Skeletal muscle tissue (tissue), 4 donors: Measurements from ENCODE around the gene HOMER2. TPM values are rescaled to one million over a fixed set of nuclear protein-coding genes. Genes with fewer than 3 reads are reported as not detected.

Experiments
- H3K27ac ChIP-seq: one replicate; pipeline ENCODE4 v1.7.0; 2013; ENCODE audit warnings: mild to moderate bottlenecking, low read depth, low read length, inconsistent platforms
- H3K27me3 ChIP-seq, 3 donors: one replicate each; pipeline ENCODE4 v1.7.0; 2013; ENCODE audit warnings: low read length in 3 of 3; ENCODE audit not compliant: control insufficient read depth in 3 of 3, insufficient read depth in 3 of 3
- H3K36me3 ChIP-seq, 3 donors: one replicate each; pipeline ENCODE4 v1.7.0; 2013; ENCODE audit warnings: low read length in 3 of 3; ENCODE audit not compliant: control insufficient read depth in 3 of 3, insufficient read depth in 3 of 3
- H3K4me1 ChIP-seq, 3 donors: one replicate each; pipeline ENCODE4 v1.7.0; 2013; ENCODE audit warnings: low read length in 3 of 3, mild to moderate bottlenecking in 3 of 3; ENCODE audit not compliant: control insufficient read depth in 3 of 3, insufficient read depth in 3 of 3
- H3K4me3 ChIP-seq, 3 donors: one replicate each; pipeline ENCODE4 v1.7.0; 2013; ENCODE audit warnings: low read length in 3 of 3
- H3K9ac ChIP-seq, 3 donors: one replicate each; pipeline ENCODE4 v1.7.0; 2013; ENCODE audit warnings: low read length in 3 of 3, mild to moderate bottlenecking in 3 of 3, moderate library complexity in 2 of 3, low read depth in 1 of 3
- H3K9me3 ChIP-seq, 3 donors: one replicate each; pipeline ENCODE4 v1.7.0; 2013; ENCODE audit warnings: low read length in 3 of 3; ENCODE audit not compliant: control insufficient read depth in 3 of 3
- total RNA-seq: library from RNA; depleted of rRNA; stranded (reverse); fragments of >200 nt; gene quantifications from one replicate; pipeline ENCODE4 v1.2.3, GENCODE V29; 2014
- donor health status: Osteomylitis.

Gene HOMER2
- total RNA-seq, 1 donor from 2014 or later, result 11.0 TPM

- Histone ChIP-seq H3K9ac (peak overlapping the region in 2 of 3 donors; percentile 14 to 28), H3K4me1 (peaks cover 14 to 52% (median 47%) of the 10 kb centered on the region in 3 donors), H3K9me3 (no peaks in the 10 kb centered on the region), H3K4me3 (no peak overlapping the region), H3K27ac (no peak overlapping the region), H3K36me3 (no peaks in the 10 kb centered on the region), H3K27me3 (no peaks in the 10 kb centered on the region)
These were observed 15.4 kb downstream of the HOMER2 start for GRCh38 chr15:82936966-82937711.

- peaks cover 22 to 54% (median 54%) of the 10 kb centered on the region in 3 donors for H3K4me1 ChIP-seq
- no peak overlapping the region for H3K9ac ChIP-seq
- H3K4me3 ChIP-seq, result no peak overlapping the region
- H3K36me3 ChIP-seq, result no peaks in the 10 kb centered on the region
- H3K27me3 ChIP-seq, result no peaks in the 10 kb centered on the region
- H3K9me3 ChIP-seq, result no peaks in the 10 kb centered on the region
- no peak overlapping the region for H3K27ac ChIP-seq
These were observed 17.1 kb downstream of the HOMER2 start for GRCh38 chr15:82935382-82935781.

DNA sequence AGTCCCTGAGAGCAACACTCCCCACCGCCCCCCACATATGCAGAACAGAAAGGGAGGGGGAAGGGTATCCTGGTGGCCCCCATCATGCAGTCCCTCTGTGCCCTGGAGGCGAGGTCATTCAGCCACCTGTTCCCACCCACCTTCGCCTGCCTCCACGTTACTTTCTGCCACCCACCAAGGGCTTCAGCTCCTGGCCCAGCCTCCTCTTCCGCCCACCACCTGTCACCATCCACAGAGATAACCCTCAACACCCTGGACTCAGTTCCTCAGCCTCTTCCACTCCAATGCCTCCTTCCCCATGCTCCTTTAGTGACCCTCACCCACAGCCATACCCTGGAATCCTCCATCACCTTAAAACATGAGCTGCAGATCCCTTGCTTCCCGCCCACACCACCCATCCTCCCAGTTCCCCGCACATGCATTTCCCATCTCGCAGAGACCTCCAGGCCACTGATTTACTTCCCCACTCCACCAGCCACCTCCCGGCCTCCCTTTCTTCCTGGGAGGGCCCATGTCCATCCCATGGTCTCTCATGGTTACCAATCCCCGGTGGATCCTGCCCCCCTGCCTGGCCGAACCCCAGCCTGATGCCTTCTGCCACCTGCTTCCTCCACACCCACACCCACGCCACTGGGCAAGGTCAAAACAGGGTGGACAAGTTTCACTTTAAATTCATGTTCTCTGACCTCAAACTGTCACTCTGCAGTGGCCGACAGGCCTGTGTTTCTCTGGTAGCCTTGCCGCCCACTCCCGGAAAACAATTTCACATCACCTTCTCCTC, 18.2 kb downstream of the HOMER2 start:
- Histone ChIP-seq H3K9me3 (no peaks in the 10 kb centered on the region), H3K4me3 (no peak overlapping the region), H3K27me3 (no peaks in the 10 kb centered on the region), H3K4me1 (peaks cover 22 to 57% (median 57%) of the 10 kb centered on the region in 3 donors), H3K36me3 (no peaks in the 10 kb centered on the region), H3K27ac (no peak overlapping the region), H3K9ac (no peak overlapping the region)

DNA sequence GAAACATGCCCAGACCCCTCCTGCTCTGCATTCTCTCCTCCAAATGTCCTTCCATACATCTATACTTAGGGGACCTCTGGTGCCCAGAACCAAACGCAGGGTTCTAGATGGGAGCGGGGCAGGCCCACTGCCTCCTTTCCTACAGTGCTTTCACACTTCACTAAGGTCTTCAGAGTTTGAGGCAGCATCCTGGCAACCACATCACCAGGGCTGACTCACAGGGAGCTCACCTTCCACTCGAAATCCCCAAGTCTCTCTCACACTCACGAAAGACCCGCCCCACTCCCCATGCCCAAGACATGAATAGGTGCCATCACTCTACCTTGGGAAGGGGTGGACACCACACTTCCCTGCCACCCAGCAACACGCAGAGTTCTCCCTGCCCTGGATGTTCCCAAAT, 18.9 kb downstream of the HOMER2 start:
- no peaks in the 10 kb centered on the region for H3K9me3 ChIP-seq
- H3K4me3 ChIP-seq, result no peak overlapping the region
- H3K27me3 ChIP-seq, result no peaks in the 10 kb centered on the region
- no peak overlapping the region for H3K9ac ChIP-seq
- peaks cover 22 to 57% (median 54%) of the 10 kb centered on the region in 3 donors for H3K4me1 ChIP-seq
- no peak overlapping the region for H3K27ac ChIP-seq
- no peaks in the 10 kb centered on the region for H3K36me3 ChIP-seq

DNA sequence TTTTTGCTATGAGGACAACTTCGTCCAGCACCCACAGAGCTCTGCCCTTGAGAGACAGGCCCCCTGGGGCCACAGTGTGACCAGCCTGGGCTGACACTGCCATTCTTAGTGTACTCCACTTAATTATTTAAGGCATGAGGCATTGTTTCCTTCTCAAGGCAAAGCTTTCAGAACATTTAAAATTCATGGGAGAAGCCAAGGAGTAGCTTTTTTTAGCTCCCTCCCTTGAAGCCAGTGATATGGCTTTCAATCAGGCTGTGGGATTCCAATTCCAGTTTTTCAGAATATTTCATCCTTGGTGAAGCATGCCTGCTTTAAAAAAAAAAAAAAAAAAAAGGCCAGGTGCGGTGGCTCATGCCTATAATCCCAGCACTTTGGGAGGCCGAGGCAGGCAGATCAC, 21.3 kb downstream of the HOMER2 start:
- Histone ChIP-seq H3K4me1 (peaks cover 15 to 42% (median 40%) of the 10 kb centered on the region in 3 donors), H3K36me3 (no peaks in the 10 kb centered on the region), H3K9me3 (no peaks in the 10 kb centered on the region), H3K4me3 (no peak overlapping the region), H3K27ac (no peak overlapping the region), H3K9ac (peak overlapping the region in 1 of 3 donors; percentile 33), H3K27me3 (no peaks in the 10 kb centered on the region)

DNA sequence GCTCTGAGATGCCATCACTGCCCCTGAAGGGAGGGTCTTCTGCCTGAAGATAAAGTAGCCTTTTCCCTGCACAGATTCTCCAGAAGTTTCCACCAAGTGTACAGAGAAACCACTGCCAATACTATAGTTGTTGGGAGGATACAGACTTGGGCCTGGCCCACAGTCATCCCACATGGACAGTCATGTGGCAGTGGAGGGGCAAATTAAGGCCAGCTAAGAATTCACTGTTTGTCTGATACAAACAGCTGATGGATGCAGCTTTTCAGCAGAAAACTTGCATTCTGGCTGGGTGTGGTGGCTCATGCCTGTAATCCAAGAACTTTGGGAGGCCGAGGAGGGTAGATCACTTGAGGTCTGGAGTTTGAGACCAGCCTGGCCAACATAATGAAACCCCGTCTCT, 22.1 kb downstream of the HOMER2 start:
- peaks cover 8 to 40% (median 35%) of the 10 kb centered on the region in 3 donors for H3K4me1 ChIP-seq
- no peak overlapping the region for H3K4me3 ChIP-seq
- H3K36me3 ChIP-seq, result no peaks in the 10 kb centered on the region
- no peaks in the 10 kb centered on the region for H3K27me3 ChIP-seq
- no peaks in the 10 kb centered on the region for H3K9me3 ChIP-seq
- H3K27ac ChIP-seq, result no peak overlapping the region
- H3K9ac ChIP-seq, result no peak overlapping the region

GRCh38 chr15:82928711-82929110, 23.8 kb downstream of the HOMER2 start:
- no peak overlapping the region for H3K4me3 ChIP-seq
- H3K36me3 ChIP-seq, result peaks cover 0 to 2% (median 0%) of the 10 kb centered on the region in 3 donors
- H3K4me1 ChIP-seq, result peaks cover 8 to 37% (median 27%) of the 10 kb centered on the region in 3 donors
- no peaks in the 10 kb centered on the region for H3K27me3 ChIP-seq
- H3K9ac ChIP-seq, result no peak overlapping the region
- no peak overlapping the region for H3K27ac ChIP-seq
- no peaks in the 10 kb centered on the region for H3K9me3 ChIP-seq

DNA sequence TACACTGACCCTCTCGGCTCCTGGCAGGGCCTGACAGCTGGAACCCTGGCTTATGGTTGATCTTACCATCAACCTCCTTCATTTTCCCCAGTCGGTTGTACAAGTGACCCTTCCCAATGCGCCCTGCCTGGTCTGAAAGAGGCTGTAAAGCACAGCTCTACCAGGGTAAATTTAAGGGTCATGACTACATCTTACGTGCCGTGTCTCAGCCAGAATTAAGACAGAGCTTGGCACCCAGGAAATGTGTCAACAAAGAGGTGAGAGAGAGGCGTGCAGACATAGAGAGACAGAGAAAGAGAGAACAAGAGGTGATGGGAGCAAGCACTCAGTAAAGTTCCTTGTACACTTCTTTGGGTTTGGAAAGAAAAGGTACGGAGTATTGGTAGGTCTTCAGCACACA, 28.8 kb downstream of the HOMER2 start:
- H3K27ac ChIP-seq, result no peak overlapping the region
- H3K27me3 ChIP-seq, result no peaks in the 10 kb centered on the region
- peaks cover 25 to 62% (median 54%) of the 10 kb centered on the region in 3 donors for H3K4me1 ChIP-seq
- no peaks in the 10 kb centered on the region for H3K9me3 ChIP-seq
- no peak overlapping the region for H3K4me3 ChIP-seq
- H3K9ac ChIP-seq, result no peak overlapping the region
- peaks cover 0 to 2% (median 0%) of the 10 kb centered on the region in 3 donors for H3K36me3 ChIP-seq

- peaks cover 35 to 72% (median 59%) of the 10 kb centered on the region in 3 donors for H3K4me1 ChIP-seq
- peak overlapping the region; percentile 21 for H3K27ac ChIP-seq
- peak overlapping the region in 2 of 3 donors; percentile 20 to 58 for H3K9ac ChIP-seq
- H3K4me3 ChIP-seq, result peak overlapping the region in 2 of 3 donors; percentile 18 to 29
- H3K9me3 ChIP-seq, result no peaks in the 10 kb centered on the region
- H3K27me3 ChIP-seq, result no peaks in the 10 kb centered on the region
- peaks cover 0 to 2% (median 0%) of the 10 kb centered on the region in 3 donors for H3K36me3 ChIP-seq
These were observed 29.8 kb downstream of the HOMER2 start for GRCh38 chr15:82922737-82923136.

DNA sequence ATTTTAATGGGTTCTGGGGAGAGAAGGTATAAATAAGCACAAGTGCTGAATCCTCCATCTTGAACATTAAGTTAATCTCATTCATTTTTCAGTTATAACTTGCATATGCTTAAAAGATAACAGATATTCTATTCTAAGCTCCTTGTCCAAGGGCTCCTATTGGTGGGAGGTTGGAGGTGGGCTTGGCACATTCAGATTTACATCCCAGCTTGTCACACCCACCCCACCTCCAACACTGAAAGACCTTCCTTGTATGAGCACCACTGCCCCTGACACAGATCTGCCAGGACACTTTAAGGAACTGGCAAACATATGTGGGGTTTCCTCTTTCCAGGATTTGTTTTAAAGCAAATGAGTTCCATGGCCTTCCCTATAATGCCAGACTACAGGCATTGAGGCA, 30.6 kb downstream of the HOMER2 start:
- Histone ChIP-seq H3K27me3 (no peaks in the 10 kb centered on the region), H3K36me3 (peaks cover 0 to 2% (median 0%) of the 10 kb centered on the region in 3 donors), H3K4me3 (peak overlapping the region in 2 of 3 donors; percentile 1 to 18), H3K4me1 (peaks cover 42 to 80% (median 67%) of the 10 kb centered on the region in 3 donors), H3K9ac (peak overlapping the region in 1 of 3 donors; percentile 17), H3K27ac (peak overlapping the region; percentile 21), H3K9me3 (no peaks in the 10 kb centered on the region)
